Measurements from ENCODE around the gene TCEAL7. TPM values are rescaled to one million over a fixed set of nuclear protein-coding genes. Genes with fewer than 3 reads are reported as not detected.

Gene TCEAL7
- total and polyA plus RNA-seq, 2 of the 4 experiments (the other 2 are of a cell fraction), result 6.5 to 15.4 TPM

DNA sequence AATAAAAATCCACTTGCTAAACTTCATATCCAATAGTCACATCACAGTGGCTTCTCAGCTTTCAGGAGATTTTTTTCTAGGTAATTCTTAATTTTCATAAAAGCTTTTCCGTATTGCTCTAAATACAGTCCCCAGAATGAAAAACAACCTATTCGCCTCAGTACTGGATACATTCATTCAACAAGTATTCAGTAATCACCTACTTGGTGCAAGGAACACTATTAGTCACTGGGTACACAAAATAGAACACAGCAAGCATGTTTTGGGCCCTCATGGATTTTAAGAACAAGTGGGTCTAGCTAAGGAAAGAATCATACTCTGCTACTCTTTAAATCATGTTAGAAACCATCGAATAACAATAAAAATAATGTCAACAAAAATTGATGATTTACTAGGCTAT lies 43.5 kb downstream of the TCEAL7 start:
- POLR2A ChIA-PET (ENCODE audit: unreplicated experiment), result interaction anchor here (0.5 to 1.0 kb wide), 2 partner anchors 17 to 719 kb away, joined by 3 read pairs; partner anchors contain the start of gene TCEAL9
- Histone ChIP-seq H3K4me3 (ENCODE audit: insufficient read depth, low read depth, low read length) (no peak overlapping the region), H3K4me1 (ENCODE audit: control insufficient read depth, insufficient read depth, low read length) (peaks cover 4% of the 10 kb centered on the region), H3K9me1 (ENCODE audit: insufficient read depth, low read length) (no peaks in the 10 kb centered on the region), H4K5ac (ENCODE audit: low read depth, low read length) (no peak overlapping the region), H3K14ac (replicated peaks; ENCODE audit: low read depth, low read length) (peak overlapping the region; percentile 51; the same call in 1 of the 2 replicates), H3K27ac (ENCODE audit: insufficient read depth, low read length) (no peak overlapping the region), H3K23ac (ENCODE audit: low read depth, low read length) (no peak overlapping the region), H2AK9ac (replicated peaks; ENCODE audit: low read depth, low read length, poor library complexity) (no peak overlapping the region), H3K56ac (ENCODE audit: extremely low read depth, insufficient read depth, low read length) (no peak overlapping the region), H3K4me2 (ENCODE audit: low read depth, low read length) (no peak overlapping the region), H3K79me1 (ENCODE audit: low read depth in 1 of 2, low read length in 2 of 2) (peaks cover 0 to 8% of the 10 kb centered on the region in 2 experiments; a peak in 2 of 4 replicates), H3K36me3 (ENCODE audit: control insufficient read depth, insufficient read depth, low read length) (peaks cover 3% of the 10 kb centered on the region), H3K27me3 (ENCODE audit: control insufficient read depth, insufficient read depth, low read length) (peaks cover 2% of the 10 kb centered on the region; the same call in 1 of the 2 replicates), H3K9me3 (ENCODE audit: control insufficient read depth, insufficient read depth, low read length) (no peaks in the 10 kb centered on the region), H4K8ac (ENCODE audit: low read depth in 2 of 2, low read length in 2 of 2) (no peak overlapping the region), H4K20me1 (ENCODE audit: insufficient read depth, low read length) (no peaks in the 10 kb centered on the region), H3K9ac (ENCODE audit: low read depth, low read length) (no peak overlapping the region), H2AFZ (replicated peaks; ENCODE audit: low read length, poor library complexity) (no peak overlapping the region), H3K18ac (ENCODE audit: low read depth, low read length) (no peak overlapping the region), H3K4ac (ENCODE audit: low read depth, low read length) (no peak overlapping the region), H2BK20ac (ENCODE audit: low read depth, low read length) (peak overlapping the region; percentile 6; the same call in 1 of the 2 replicates), H2BK5ac (ENCODE audit: low read depth, low read length, poor library complexity, severe bottlenecking) (no peak overlapping the region), H4K91ac (ENCODE audit: insufficient read depth, low read depth, low read length) (no peak overlapping the region), H2BK15ac (ENCODE audit: low read depth, low read length) (no peak overlapping the region), H2AK5ac (ENCODE audit: low read depth, low read length) (no peak overlapping the region), H2BK120ac (ENCODE audit: low read depth, low read length) (no peak overlapping the region)
- in situ Hi-C loops (cut with MboI; ENCODE audit: low sequenced_read_pairs), result no loop called here
- no peak for DNase-seq
- ATAC-seq (ENCODE audit: low read depth), result no peak
- no CpG with 5 or more reads among the region's 3 CpGs for WGBS, 2 experiments (ENCODE audit: extremely low coverage in 2 of 2, insufficient read length in 1 of 2)
- CTCF ChIA-PET, result no interaction called here
- intact Hi-C loops (cut with micrococcal nuclease), result no loop called here
- BruUV-seq (replicated peaks), result no TSS peak
- TF ChIP-seq MAFK (IDR thresholded peaks at IDR 0.05; ENCODE audit: low read depth, low read length), result no peak
- no peak for TF ChIP-seq BHLHE40 (IDR thresholded peaks at IDR 0.05; ENCODE audit: low read depth, low read length)
- TF ChIP-seq RFX5 (IDR thresholded peaks at IDR 0.05; ENCODE audit: low read depth, low read length), result no peak
- no peak for TF ChIP-seq MAZ (IDR thresholded peaks at IDR 0.05; ENCODE audit: borderline replicate concordance, low read depth, low read length)
- TF ChIP-seq, protein P1, sequence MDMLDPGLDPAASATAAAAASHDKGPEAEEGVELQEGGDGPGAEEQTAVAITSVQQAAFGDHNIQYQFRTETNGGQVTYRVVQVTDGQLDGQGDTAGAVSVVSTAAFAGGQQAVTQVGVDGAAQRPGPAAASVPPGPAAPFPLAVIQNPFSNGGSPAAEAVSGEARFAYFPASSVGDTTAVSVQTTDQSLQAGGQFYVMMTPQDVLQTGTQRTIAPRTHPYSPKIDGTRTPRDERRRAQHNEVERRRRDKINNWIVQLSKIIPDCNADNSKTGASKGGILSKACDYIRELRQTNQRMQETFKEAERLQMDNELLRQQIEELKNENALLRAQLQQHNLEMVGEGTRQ (IDR thresholded peaks at IDR 0.05; ENCODE audit: low read depth, low read length), result no peak
- TF ChIP-seq NFE2L2 (IDR thresholded peaks at IDR 0.05; ENCODE audit: low read depth, low read length), result no peak
- TF ChIP-seq, protein P2, sequence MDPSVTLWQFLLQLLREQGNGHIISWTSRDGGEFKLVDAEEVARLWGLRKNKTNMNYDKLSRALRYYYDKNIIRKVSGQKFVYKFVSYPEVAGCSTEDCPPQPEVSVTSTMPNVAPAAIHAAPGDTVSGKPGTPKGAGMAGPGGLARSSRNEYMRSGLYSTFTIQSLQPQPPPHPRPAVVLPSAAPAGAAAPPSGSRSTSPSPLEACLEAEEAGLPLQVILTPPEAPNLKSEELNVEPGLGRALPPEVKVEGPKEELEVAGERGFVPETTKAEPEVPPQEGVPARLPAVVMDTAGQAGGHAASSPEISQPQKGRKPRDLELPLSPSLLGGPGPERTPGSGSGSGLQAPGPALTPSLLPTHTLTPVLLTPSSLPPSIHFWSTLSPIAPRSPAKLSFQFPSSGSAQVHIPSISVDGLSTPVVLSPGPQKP (IDR thresholded peaks at IDR 0.05; ENCODE audit: borderline replicate concordance, low read depth, low read length), result no peak
- no peak for TF ChIP-seq CHD1 (IDR thresholded peaks at IDR 0.05; ENCODE audit: low read depth, low read length)
- TF ChIP-seq MXI1 (IDR thresholded peaks at IDR 0.05; ENCODE audit: borderline replicate concordance, low read depth, low read length), result no peak
- dilution Hi-C loops (cut with HindIII; ENCODE audit: low sequenced_read_pairs, unreplicated experiment), result no loop called here

All from IMR-90 (cell line).